ENCODE results near the gene GRHL3.

Gene GRHL3

DNA sequence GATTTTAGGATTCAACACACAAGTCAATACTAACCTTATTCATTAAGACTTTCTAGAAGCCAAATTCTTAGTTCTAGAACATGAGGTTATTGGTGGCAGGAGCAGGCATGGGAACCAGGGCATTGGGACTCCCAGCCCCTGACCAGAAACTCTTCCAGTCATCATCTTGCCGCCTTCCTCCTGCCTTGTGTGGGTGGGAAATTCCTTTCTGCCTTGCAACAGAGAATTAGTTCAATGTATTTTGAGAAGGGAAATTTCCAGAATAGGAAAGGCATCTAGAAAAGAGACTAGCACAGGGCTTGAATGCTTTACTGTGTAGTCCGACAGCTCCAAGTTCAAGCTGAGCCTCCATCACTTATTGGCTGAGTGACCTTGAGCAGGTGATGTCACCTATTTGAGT lies 8.7 kb downstream of the GRHL3 start:
- TF ChIP-seq SP1 (IDR thresholded peaks at IDR 0.05) (no peak), FOXM1 (IDR thresholded peaks at IDR 0.05; ENCODE audit: borderline replicate concordance) (no peak), FOXA1 (IDR thresholded peaks at IDR 0.05) (no peak), ARNT (IDR thresholded peaks at IDR 0.05) (no peak), BHLHE40 (IDR thresholded peaks at IDR 0.05; ENCODE audit: borderline replicate concordance) (no peak), L3MBTL2 (conservative IDR thresholded peaks at IDR 0.05) (no peak), CTBP1 (IDR thresholded peaks at IDR 0.05; ENCODE audit: borderline replicate concordance) (no peak)
- DNase-seq (ENCODE audit: extremely low spot score), result no peak
- POLR2A ChIA-PET, result no interaction called here
- CTCF ChIA-PET, result no interaction called here

DNA sequence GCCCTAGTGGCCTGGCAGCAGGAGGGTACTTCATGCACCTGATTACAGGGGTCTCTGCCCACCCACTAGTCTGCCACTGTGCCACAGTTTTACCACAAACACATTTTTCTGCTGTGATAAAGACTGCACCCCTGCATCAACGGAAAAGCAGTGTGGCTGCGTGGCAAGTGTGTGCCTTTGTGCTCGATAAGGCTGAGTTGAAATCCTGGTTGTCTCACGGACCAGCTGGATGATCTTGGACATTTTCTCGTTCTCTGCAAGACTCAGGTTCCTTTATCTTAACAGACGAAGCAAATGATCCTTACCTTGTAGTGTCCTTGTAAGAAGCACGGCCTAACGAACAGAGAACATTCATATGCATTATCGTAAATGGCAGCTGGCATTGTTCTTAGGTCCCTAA lies 10.2 kb downstream of the GRHL3 start:
- ChIA-PET POLR2A (interaction anchor here (2.8 kb wide), 1 partner anchor 8 kb away, joined by 11 read pairs; no protein-coding TSS in a partner anchor), CTCF (no interaction called here)
- no peak for DNase-seq (ENCODE audit: extremely low spot score)
- TF ChIP-seq CTBP1 (IDR thresholded peaks at IDR 0.05; ENCODE audit: borderline replicate concordance) (no peak), SP1 (IDR thresholded peaks at IDR 0.05) (no peak), NFRKB (IDR thresholded peaks at IDR 0.05) (no peak), ARNT (IDR thresholded peaks at IDR 0.05) (no peak), FOXM1 (IDR thresholded peaks at IDR 0.05; ENCODE audit: borderline replicate concordance) (no peak), FOXK2 (IDR thresholded peaks at IDR 0.05) (no peak), HDGF (IDR thresholded peaks at IDR 0.05; ENCODE audit: borderline replicate concordance) (no peak), SUZ12 (IDR thresholded peaks at IDR 0.05) (no peak), ZNF384 (IDR thresholded peaks at IDR 0.05) (no peak), L3MBTL2 (conservative IDR thresholded peaks at IDR 0.05) (no peak), TARDBP (IDR thresholded peaks at IDR 0.05) (no peak), FOXA1 (IDR thresholded peaks at IDR 0.05) (no peak), BHLHE40 (IDR thresholded peaks at IDR 0.05; ENCODE audit: borderline replicate concordance) (no peak), ELF4 (IDR thresholded peaks at IDR 0.05) (no peak), LEF1 (IDR thresholded peaks at IDR 0.05; ENCODE audit: borderline replicate concordance) (no peak)
- TF ChIP-seq, protein P1, sequence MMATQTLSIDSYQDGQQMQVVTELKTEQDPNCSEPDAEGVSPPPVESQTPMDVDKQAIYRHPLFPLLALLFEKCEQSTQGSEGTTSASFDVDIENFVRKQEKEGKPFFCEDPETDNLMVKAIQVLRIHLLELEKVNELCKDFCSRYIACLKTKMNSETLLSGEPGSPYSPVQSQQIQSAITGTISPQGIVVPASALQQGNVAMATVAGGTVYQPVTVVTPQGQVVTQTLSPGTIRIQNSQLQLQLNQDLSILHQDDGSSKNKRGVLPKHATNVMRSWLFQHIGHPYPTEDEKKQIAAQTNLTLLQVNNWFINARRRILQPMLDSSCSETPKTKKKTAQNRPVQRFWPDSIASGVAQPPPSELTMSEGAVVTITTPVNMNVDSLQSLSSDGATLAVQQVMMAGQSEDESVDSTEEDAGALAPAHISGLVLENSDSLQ (IDR thresholded peaks at IDR 0.05), result no peak

DNA sequence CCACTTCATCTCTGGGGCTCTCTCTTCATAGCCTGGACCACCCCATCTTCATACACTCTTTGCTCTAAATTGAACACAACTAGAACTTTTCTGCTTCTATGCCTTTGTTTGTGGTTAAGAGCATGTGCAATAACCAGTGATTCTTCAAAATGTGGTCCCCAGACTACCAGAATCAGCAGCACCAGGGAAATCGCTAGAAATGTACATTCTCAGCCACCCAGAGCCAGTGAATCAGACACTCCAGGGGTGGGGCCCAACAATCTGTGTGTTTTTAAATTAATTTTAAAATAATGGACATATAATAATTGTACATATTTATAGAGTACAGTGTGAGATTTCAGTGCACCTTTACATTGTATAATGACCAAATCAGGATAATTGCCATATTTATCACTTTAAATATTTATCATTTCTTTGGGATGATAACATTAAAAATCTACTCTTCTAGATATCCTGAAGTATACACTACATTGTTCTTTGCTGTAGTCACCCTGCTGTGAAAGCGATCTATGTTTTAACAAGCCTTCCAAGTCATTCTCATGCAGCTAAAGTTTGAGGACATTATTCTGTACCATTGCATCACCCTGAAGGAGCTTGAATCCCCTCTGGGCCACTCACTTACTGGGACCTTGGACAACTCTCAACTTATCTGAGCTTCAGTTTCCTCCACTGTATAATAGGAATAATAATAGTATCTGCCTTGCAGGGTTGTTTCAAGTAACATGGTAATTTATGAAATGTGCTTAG lies 10.8 kb downstream of the GRHL3 start:
- ChIA-PET CTCF (interaction anchor here (0.8 kb wide), 2 partner anchors 8 to 85 kb away, joined by 3 read pairs; partner anchors contain the start of gene NIPAL3), POLR2A (interaction anchor here (2.8 kb wide), 1 partner anchor 8 kb away, joined by 11 read pairs; no protein-coding TSS in a partner anchor)
- TF ChIP-seq ZNF384 (IDR thresholded peaks at IDR 0.05) (no peak), CTBP1 (IDR thresholded peaks at IDR 0.05; ENCODE audit: borderline replicate concordance) (no peak), L3MBTL2 (conservative IDR thresholded peaks at IDR 0.05) (no peak), BHLHE40 (IDR thresholded peaks at IDR 0.05; ENCODE audit: borderline replicate concordance) (no peak), HDGF (IDR thresholded peaks at IDR 0.05; ENCODE audit: borderline replicate concordance) (no peak), SP1 (IDR thresholded peaks at IDR 0.05) (no peak), SUZ12 (IDR thresholded peaks at IDR 0.05) (no peak), LEF1 (IDR thresholded peaks at IDR 0.05; ENCODE audit: borderline replicate concordance) (no peak), TARDBP (IDR thresholded peaks at IDR 0.05) (no peak), FOXM1 (IDR thresholded peaks at IDR 0.05; ENCODE audit: borderline replicate concordance) (no peak), FOXA1 (IDR thresholded peaks at IDR 0.05) (no peak), FOXK2 (IDR thresholded peaks at IDR 0.05) (no peak), NFRKB (IDR thresholded peaks at IDR 0.05) (no peak), ARNT (IDR thresholded peaks at IDR 0.05) (no peak), ELF4 (IDR thresholded peaks at IDR 0.05) (no peak)
- TF ChIP-seq, protein P1 (IDR thresholded peaks at IDR 0.05), result no peak
- no peak for DNase-seq (ENCODE audit: extremely low spot score)

GRCh38 chr1:24331961-24332673 lies 13.0 kb downstream of the GRHL3 start:
- POLR2A ChIA-PET, result interaction anchor here (2.8 kb wide), 1 partner anchor 11 kb away, joined by 11 read pairs; no protein-coding TSS in a partner anchor
- CTCF ChIA-PET, result no interaction called here
- no peak for DNase-seq (ENCODE audit: extremely low spot score)
- TF ChIP-seq TARDBP (IDR thresholded peaks at IDR 0.05) (no peak), LEF1 (IDR thresholded peaks at IDR 0.05; ENCODE audit: borderline replicate concordance) (no peak), L3MBTL2 (conservative IDR thresholded peaks at IDR 0.05) (no peak), FOXM1 (IDR thresholded peaks at IDR 0.05; ENCODE audit: borderline replicate concordance) (no peak), NFRKB (IDR thresholded peaks at IDR 0.05) (no peak), ARNT (IDR thresholded peaks at IDR 0.05) (no peak), BHLHE40 (IDR thresholded peaks at IDR 0.05; ENCODE audit: borderline replicate concordance) (no peak), FOXK2 (IDR thresholded peaks at IDR 0.05) (no peak), CTBP1 (IDR thresholded peaks at IDR 0.05; ENCODE audit: borderline replicate concordance) (no peak), FOXA1 (IDR thresholded peaks at IDR 0.05) (no peak), ELF4 (IDR thresholded peaks at IDR 0.05) (no peak), ZNF384 (IDR thresholded peaks at IDR 0.05) (no peak), SP1 (IDR thresholded peaks at IDR 0.05) (no peak), HDGF (IDR thresholded peaks at IDR 0.05; ENCODE audit: borderline replicate concordance) (no peak), SUZ12 (IDR thresholded peaks at IDR 0.05) (no peak)
- TF ChIP-seq, protein P1 (IDR thresholded peaks at IDR 0.05), result no peak

GRCh38 chr1:24336075-24336474 lies 16.9 kb downstream of the GRHL3 start:
- POLR2A ChIA-PET, result no interaction called here
- TF ChIP-seq HDGF (IDR thresholded peaks at IDR 0.05; ENCODE audit: borderline replicate concordance) (no peak), FOXK2 (IDR thresholded peaks at IDR 0.05) (no peak), CTBP1 (IDR thresholded peaks at IDR 0.05; ENCODE audit: borderline replicate concordance) (no peak), FOXA1 (IDR thresholded peaks at IDR 0.05) (no peak), TARDBP (IDR thresholded peaks at IDR 0.05) (no peak)
- CTCF ChIA-PET, result no interaction called here
- DNase-seq (ENCODE audit: extremely low spot score), result no peak
